Stimulated activated CD8-positive, alpha-beta memory T cell treated with anti-CD3 and anti-CD28 coated beads, Interleukin-7, amount 100 ng/mL, for 1 hour (primary cell): Measurements from ENCODE around the gene ZBTB3.
"Not testable (repeated sequence)": the region's sequence is repeated elsewhere in the genome, so short reads cannot be mapped to it uniquely, and the experiment has no call there.

Source experiments
- DNase-seq, 2 donors: peaks; one replicate each; pipeline ENCODE4 v3.0.0-alpha.2; 2020; ENCODE audit warnings: low read depth in 2 of 2

The ZBTB3 gene

DNA sequence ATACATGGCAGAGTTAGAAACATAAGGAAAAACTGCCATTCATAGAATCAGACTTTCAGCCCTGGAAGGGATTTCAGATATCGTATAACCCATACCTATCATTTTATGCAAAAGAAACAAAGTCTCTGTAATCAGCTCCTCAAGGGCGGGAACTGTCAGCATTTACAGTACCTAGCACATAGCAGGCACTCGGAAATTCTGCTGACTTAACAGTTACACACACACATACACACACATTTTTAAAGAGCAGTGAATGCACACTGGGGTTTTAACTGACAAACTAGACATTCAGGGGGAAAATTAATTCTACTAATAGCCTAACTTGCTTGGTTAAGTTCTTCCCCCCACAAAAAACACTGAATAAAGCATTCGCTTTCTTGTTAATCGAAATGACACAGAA, 37.8 kb downstream of the ZBTB3 start:
- DNase-seq = no peak

DNA sequence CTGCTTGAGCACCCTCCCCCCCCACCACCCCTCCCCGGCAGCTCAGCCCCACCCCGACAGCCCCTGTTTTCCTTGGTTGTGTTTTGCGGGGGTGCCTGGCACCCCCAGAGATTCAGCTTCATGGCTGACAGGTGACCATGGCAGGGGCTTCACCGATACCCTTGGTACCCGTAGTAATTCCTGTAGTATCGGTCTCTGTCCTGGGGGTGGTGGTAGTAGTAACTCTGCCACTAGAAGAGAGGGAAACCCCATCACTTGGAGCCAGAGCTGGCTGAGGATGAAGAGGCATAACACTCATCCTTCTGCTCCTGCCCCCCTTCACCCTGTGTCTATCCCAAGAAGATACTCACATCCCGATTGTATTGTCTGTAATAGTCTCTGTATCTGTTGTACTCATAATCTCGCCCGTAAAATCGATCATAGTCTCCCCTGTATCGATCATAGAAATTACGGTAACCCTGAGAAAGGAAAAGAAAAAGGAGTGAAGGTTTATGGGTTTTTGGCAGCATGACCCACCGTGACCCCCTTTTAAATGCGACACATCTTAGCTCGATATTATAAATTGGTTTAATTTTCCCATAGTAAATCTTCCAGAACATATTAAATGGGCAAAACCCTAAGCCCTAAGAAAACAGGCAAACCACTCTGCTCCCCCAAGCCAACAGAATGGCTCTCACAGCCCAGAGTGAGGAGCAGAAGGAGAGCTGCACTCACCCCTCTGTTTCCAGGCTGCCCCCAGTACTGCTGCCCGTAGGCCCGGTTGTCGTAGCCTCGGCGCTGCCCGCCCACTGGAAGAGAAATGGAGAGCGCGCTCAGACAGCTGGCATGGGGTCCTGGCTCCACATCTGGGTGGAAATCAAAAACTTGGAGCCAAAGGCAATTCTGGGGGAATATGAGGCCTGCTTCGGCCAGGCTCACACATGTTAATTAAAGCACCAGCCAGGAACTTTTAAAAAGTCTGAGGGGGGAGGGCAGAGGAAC, 38.5 kb downstream of the ZBTB3 start:
- no peak for DNase-seq

DNA sequence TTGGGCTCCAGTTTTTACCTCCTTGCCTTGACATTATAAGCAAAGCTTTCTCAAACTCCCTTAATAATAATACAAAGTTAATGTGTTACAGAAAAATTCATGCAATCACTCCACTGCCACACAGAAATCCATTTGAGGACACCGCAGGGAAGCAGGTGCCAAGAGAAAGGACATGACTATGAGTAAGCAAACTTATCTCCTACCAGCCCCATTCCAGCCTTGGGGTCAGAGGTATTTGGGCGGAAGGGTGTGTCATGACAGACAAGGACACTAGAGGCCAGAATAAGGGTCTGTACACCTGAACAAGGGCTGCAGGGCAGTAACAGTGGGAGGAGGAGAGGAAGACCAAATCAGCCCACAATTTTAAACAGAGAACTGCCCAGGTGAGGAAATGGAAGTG, 40.6 kb downstream of the ZBTB3 start:
- DNase-seq = no peak

- DNase-seq = no peak
Observed at GRCh38 chr11:62712861-62713260, 41.1 kb downstream of the ZBTB3 start.

- no peak for DNase-seq
Observed at GRCh38 chr11:62712276-62712812, 41.6 kb downstream of the ZBTB3 start.

GRCh38 chr11:62710001-62710345, 44.0 kb downstream of the ZBTB3 start:
- DNase-seq = no peak

DNA sequence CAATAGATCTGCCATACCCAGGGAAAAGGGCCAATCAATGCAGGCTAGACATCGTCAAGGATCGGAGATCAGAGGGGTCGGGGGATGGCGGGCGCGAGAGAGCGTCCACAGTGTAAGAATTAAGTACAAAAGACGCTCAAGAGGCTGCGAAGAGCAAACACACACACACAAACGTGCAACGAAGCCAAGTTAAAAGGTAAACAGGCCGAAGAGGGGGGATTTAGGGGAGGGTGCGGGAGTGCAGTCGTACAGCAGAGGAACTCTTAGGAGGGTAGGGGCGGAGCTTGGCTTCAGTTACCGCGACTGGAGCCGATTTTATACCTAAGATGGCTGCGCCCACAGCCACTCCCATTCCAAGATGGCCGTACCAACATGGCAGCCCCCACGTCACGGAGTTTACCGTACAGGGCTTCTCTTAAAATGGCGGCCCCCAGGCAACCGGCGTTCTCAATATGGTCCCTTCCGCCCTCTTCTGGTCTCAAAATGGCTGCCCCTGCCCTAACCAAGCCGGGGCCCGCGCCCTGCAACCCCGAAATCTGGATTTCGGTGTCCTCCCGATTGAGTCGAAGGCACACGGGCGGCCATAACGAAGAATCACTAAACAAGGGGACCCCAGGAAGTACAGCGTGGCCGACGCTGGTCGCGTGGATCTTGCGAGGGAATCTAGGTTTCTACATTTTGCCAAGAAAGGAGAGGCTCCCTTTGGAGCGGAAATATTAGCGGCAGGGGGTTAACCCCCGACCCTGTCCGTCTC, 44.5 kb downstream of the ZBTB3 start:
- peak; percentile 90 to 92 for DNase-seq

DNA sequence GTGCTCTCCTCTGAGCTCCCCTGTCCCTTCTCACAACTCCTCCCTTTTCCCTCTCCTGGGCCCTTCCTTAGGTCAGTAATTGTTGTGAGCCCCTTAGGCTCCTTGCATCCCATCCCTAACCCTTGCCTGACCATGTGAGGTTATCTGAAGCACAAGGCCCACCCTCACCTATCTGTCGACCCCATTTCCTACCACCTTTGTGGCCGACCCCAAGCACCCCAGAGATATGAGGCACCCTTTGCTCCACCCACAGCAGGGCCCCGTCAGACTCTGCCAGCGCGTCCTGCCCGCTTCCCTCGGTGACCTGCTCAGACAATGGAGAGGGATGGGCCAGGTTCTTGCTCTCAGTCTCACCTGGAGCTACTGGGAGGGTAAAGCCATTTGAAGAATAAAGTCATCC, 45.2 kb downstream of the ZBTB3 start:
- no peak for DNase-seq

GRCh38 chr11:62708392-62708791, 45.6 kb downstream of the ZBTB3 start:
- DNase-seq = no peak

GRCh38 chr11:62707277-62707861, 46.6 kb downstream of the ZBTB3 start, which contains the start of the genes BSCL2 and GNG3:
Gene BSCL2 (minus strand): TSS chr11:62707424. CDS start chr11:62707195, 229 bp downstream.
Gene GNG3 (plus strand): TSS chr11:62707676. CDS start chr11:62708296, 620 bp downstream.
- no peak for DNase-seq

DNA sequence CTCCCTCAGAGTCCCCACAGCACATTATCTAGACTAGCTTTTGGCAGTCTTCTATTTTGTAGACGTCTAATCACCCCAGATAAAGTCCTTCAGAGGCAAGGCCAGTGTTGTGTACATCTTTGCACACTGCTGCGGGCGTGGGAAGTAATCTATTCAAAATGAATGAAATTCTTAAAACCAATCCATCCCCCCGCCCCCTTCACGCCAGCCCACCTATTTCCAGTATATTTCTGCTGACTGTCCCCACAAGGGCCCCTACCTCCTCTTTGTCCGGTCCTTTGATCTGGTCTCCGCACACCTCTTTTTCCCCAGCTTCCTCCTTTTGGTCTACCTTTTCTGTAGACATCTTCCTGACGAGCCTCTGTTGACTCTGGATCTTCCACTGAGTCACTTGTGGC, 47.1 kb downstream of the ZBTB3 start:
- DNase-seq = no peak

- peak; percentile 90 to 94 for DNase-seq
Observed at GRCh38 chr11:62705880-62706849, 47.8 kb downstream of the ZBTB3 start.

- no peak for DNase-seq
Observed at GRCh38 chr11:62705413-62705812, 48.5 kb downstream of the ZBTB3 start.

DNA sequence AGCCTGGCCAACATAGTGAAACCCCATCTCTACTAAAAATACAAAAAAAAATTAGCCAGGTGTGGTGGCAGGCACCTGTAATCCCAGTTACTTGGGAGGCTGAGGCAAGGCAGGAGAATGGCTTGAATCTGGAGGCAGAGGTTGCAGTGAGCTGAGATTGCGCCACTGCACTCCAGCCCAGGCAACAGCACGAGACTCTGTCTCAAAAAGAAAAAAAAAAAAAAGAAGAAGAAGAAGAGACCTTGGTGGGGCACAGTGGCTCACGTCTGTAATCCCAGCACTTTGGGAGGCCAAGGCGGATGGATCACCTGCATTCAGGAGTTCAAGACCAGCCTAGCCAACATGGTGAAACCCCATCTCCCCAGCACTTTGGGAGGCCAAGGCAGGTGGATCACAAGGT, 50.0 kb downstream of the ZBTB3 start:
- not testable (repeated sequence) for DNase-seq

- DNase-seq = no peak
Observed at GRCh38 chr11:62702246-62702645, 51.7 kb downstream of the ZBTB3 start.
